ENCODE data around the gene SYNDIG1. TPM values are rescaled to one million over a fixed set of nuclear protein-coding genes. Genes with fewer than 3 reads are reported as not detected.

Gene SYNDIG1
- total RNA-seq, 4 donors from 2014 or later: 0.27 to 0.32 TPM; not detected in 2

DNA sequence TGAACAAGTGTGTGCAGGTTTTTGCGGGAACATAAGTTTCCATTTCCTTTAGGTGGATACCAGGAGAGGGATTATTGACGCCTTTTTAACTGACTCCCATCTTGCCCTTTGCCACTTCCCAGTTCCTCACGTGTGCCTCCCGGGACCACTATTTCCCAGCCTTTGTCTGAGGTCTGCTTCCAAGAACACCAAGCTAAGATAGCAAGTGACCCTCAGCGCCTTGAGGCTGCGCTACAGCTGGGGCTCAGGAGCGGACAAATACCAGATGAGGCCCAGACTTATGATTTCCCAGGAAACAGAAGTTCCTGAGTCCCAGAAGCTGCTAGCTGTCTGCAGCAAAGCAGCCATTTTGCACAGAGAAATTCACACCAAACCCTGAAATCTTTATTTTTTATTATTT, 216.7 kb downstream of the SYNDIG1 start:
- no peak overlapping the region for H3K4me3 ChIP-seq
- H3K36me3 ChIP-seq: no peaks in the 10 kb centered on the region
- 71 to 90% methylated on average over 5 to 7 of the region's 7 CpGs for WGBS, 2 donors (ENCODE audit: low coverage in 1 of 2)
- H3K27ac ChIP-seq: no peak overlapping the region
- H3K9me3 ChIP-seq: peaks cover 0 to 3% of the 10 kb centered on the region in 2 donors
- TF ChIP-seq POLR2A (IDR thresholded peaks at IDR 0.05) (no peak), POLR2AphosphoS5 (IDR thresholded peaks at IDR 0.05) (no peak), EP300 (IDR thresholded peaks at IDR 0.05; ENCODE audit: low read depth) (no peak)
- TF ChIP-seq, protein P1, sequence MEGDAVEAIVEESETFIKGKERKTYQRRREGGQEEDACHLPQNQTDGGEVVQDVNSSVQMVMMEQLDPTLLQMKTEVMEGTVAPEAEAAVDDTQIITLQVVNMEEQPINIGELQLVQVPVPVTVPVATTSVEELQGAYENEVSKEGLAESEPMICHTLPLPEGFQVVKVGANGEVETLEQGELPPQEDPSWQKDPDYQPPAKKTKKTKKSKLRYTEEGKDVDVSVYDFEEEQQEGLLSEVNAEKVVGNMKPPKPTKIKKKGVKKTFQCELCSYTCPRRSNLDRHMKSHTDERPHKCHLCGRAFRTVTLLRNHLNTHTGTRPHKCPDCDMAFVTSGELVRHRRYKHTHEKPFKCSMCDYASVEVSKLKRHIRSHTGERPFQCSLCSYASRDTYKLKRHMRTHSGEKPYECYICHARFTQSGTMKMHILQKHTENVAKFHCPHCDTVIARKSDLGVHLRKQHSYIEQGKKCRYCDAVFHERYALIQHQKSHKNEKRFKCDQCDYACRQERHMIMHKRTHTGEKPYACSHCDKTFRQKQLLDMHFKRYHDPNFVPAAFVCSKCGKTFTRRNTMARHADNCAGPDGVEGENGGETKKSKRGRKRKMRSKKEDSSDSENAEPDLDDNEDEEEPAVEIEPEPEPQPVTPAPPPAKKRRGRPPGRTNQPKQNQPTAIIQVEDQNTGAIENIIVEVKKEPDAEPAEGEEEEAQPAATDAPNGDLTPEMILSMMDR (IDR thresholded peaks at IDR 0.05): no peak
- in situ Hi-C loops (cut with MboI; ENCODE audit: low pct_ligation_motif_present in 1 of 4, low pct_unique_long_range_greater_than_20kb in 1 of 4, low sequenced_read_pairs in 3 of 4): no loop called here
- intact Hi-C loops (cut with DNase I; ENCODE audit: low total_unique reads): no loop called here
- no peak for DNase-seq
- H3K27me3 ChIP-seq: no peaks in the 10 kb centered on the region
- H3K4me1 ChIP-seq: no peaks in the 10 kb centered on the region

DNA sequence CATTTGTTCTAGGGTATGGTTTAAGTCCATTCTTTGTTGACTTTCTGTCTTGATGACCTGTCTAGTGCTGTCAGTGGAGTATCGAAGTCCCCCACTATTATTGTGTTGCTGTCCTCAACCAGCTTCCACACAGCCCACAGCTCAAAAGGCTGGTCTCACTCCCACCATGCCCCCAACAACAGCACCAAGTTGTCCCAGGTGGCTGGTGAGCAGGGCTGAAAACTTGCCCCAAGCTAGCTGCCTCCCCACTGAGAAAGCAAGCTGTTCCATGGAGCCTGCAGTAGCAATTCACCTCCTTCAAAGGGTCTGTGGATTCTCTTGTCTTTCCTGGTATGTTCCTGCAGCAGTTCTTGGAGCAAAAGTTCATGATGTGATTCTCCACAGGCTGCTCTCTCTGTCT, 221.0 kb downstream of the SYNDIG1 start:
- H3K36me3 ChIP-seq: no peaks in the 10 kb centered on the region

DNA sequence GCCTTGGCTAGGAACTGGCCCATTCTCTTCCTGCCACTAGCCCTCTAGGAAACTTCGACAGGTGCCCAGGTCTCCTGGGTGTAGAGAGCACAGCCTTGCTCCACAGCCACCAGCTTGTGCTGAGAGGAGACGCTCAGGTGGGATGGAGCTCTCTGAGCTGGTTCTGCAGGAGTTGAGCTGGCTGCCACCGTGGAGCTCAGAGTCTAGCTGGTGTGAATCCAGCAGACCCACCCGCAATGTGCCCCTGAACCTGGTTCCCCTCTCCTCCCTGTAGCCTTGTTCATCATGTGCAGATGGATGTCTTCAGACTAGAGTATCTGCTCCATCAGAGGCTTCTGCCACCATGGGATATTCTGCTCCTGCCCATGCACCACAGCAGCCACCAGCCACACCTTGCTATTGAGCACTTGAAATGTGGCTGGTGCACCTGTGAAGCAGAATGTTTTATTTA, 222.5 kb downstream of the SYNDIG1 start:
- Histone ChIP-seq H3K4me3 (no peak overlapping the region), H3K27ac (no peak overlapping the region), H3K9me3 (peaks cover 0 to 3% of the 10 kb centered on the region in 2 donors), H3K27me3 (no peaks in the 10 kb centered on the region), H3K4me1 (no peaks in the 10 kb centered on the region), H3K36me3 (no peaks in the 10 kb centered on the region)
- WGBS, 2 donors (ENCODE audit: low coverage in 1 of 2): 87% methylated on average over 4 of the region's 4 CpGs; no CpG with 5 or more reads in 1 of the 2 donors
- in situ Hi-C loops (cut with MboI; ENCODE audit: low pct_ligation_motif_present in 1 of 4, low pct_unique_long_range_greater_than_20kb in 1 of 4, low sequenced_read_pairs in 3 of 4) (no loop called here), intact Hi-C loops (cut with DNase I; ENCODE audit: low total_unique reads) (no loop called here)
- no peak for DNase-seq
- TF ChIP-seq EP300 (IDR thresholded peaks at IDR 0.05; ENCODE audit: low read depth) (no peak), POLR2AphosphoS5 (IDR thresholded peaks at IDR 0.05) (no peak), POLR2A (IDR thresholded peaks at IDR 0.05) (no peak)
- TF ChIP-seq, protein P1 (IDR thresholded peaks at IDR 0.05): no peak

More for the DNA sequence above, 221.0 kb downstream of the SYNDIG1 start:
- DNase-seq: no peak
- Histone ChIP-seq H3K4me3 (no peak overlapping the region), H3K27me3 (no peaks in the 10 kb centered on the region), H3K9me3 (peaks cover 0 to 3% of the 10 kb centered on the region in 2 donors), H3K27ac (no peak overlapping the region), H3K4me1 (no peaks in the 10 kb centered on the region)
- intact Hi-C loops (cut with DNase I; ENCODE audit: low total_unique reads) (no loop called here), in situ Hi-C loops (cut with MboI; ENCODE audit: low pct_ligation_motif_present in 1 of 4, low pct_unique_long_range_greater_than_20kb in 1 of 4, low sequenced_read_pairs in 3 of 4) (no loop called here)
- no peak for TF ChIP-seq EP300 (IDR thresholded peaks at IDR 0.05; ENCODE audit: low read depth)
- no peak for TF ChIP-seq POLR2AphosphoS5 (IDR thresholded peaks at IDR 0.05)
- TF ChIP-seq, protein P1 (IDR thresholded peaks at IDR 0.05): no peak
- TF ChIP-seq POLR2A (IDR thresholded peaks at IDR 0.05): no peak
- 37 to 86% methylated on average over 1 of the region's 1 CpG for WGBS, 2 donors (ENCODE audit: low coverage in 1 of 2)

DNA sequence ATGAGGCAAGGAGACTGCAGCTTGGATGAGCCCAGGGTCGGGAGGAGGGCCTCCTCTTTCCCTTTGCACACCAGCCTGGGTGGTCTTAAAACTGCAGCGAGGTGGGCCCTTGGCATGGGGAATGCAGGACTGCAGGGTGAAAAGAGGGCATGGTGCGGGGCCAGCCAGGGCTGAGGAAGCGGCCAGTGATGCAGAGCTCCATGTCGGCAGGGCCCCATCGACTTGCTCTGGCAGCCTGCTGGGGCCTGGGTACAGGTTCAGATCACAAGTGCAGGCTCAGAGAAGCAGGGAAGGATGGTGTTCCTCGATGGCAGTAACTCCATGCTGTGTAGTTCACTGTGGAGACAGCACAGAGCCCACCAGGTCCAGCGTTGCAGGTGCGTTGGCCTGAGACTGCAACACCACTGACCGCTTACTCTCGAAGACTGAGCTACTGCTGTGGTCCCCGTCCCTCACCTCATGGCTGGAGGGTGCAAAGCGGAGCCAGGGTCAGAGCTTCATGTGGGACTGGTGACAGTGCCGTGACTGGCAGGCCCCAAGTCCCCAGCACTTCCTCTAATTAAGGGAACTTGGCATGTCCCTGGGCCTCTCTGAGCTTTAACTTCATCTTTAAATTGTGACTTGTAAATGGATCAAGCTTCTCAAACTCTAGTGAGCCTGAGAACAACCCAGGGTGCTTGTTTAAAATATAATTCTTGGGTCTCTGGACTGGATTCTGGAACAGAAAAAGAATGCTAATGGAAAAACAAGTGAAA, 223.2 kb downstream of the SYNDIG1 start:
- intact Hi-C loops (cut with DNase I; ENCODE audit: low total_unique reads): no loop called here
- in situ Hi-C loops (cut with MboI; ENCODE audit: low pct_ligation_motif_present in 1 of 4, low pct_unique_long_range_greater_than_20kb in 1 of 4, low sequenced_read_pairs in 3 of 4): no loop called here
- no peaks in the 10 kb centered on the region for H3K36me3 ChIP-seq
- TF ChIP-seq POLR2AphosphoS5 (IDR thresholded peaks at IDR 0.05) (no peak), POLR2A (IDR thresholded peaks at IDR 0.05) (no peak), EP300 (IDR thresholded peaks at IDR 0.05; ENCODE audit: low read depth) (no peak)
- TF ChIP-seq, protein P1 (IDR thresholded peaks at IDR 0.05): no peak
- H3K27me3 ChIP-seq: no peaks in the 10 kb centered on the region
- no peaks in the 10 kb centered on the region for H3K4me1 ChIP-seq
- no peak overlapping the region for H3K4me3 ChIP-seq
- 85% methylated on average over 14 of the region's 14 CpGs; no CpG with 5 or more reads in 1 of the 2 donors for WGBS, 2 donors (ENCODE audit: low coverage in 1 of 2)
- DNase-seq: no peak
- no peak overlapping the region for H3K27ac ChIP-seq
- H3K9me3 ChIP-seq: peaks cover 0 to 3% of the 10 kb centered on the region in 2 donors

Data from transverse colon (tissue), 4 donors.